NCI-H2081 treated with DMSO at 0.1 percent for 48 hours (cell line): ENCODE data around the gene TRMT10C.
"Not testable (repeated sequence)": the region's sequence is repeated elsewhere in the genome, so short reads cannot be mapped to it uniquely, and the experiment has no call there.

Source experiments
- DNase-seq: peaks from one replicate; lab custom pipeline; 2025; lab: John Stamatoyannopoulos, UW

TRMT10C gene

GRCh38 chr3:101561630-101562328, at the start of gene TRMT10C:
Gene TRMT10C (plus strand): TSS chr3:101561868. CDS start chr3:101564782, 2,914 bp downstream.
- DNase-seq = peak; percentile 68

- no peak for DNase-seq
Observed at GRCh38 chr3:101512396-101512645, 49.3 kb upstream of the TRMT10C start.

DNA sequence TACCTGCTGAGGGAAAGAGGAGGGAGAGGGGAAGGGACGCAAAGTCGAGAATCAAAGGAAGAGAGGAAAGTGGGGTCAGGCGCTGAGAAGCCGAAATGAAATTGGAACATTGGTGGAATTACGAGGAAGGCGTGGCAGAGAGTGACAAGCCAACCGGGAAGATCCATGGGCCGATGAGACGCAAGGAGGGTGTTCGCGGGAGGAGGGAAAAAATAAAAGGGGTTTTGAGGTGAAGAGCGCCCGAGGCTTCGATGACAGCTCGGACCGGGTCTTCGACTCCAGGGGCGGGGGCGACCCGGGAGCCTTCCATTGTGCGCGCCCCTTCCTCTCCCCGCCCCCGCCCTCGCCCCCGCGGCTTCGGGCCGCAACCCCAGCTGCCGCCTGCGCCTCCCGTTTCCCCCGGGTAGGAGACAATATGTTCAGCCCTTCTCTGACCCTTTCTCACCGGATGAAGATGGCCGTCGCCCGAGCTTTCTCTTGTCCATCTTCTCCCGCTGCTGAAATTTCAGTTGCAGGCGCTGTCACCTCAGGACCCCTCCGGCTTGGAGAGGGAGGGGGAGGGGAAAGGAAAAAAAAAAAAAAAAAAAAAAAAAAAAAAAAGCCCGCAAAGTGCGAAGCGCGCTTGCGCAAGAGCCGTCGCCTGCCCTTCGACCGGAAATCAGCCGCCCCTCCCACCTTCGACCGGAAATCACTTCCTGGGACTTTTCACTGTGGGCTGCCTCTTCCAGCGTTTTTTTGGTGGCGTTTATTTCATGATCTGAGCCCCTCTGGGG, 48.8 kb upstream of the TRMT10C start, which contains the start of gene SENP7:
Gene SENP7 (minus strand): TSS at position 567 of the 773 bp plus-strand sequence. CDS start 82 bp downstream, at position 485.
- peak; percentile 59 for DNase-seq

- DNase-seq = no peak
Observed at GRCh38 chr3:101513419-101513986, 48.2 kb upstream of the TRMT10C start.

GRCh38 chr3:101518421-101518871, 43.2 kb upstream of the TRMT10C start:
- DNase-seq = no peak

- no peak for DNase-seq
Observed at GRCh38 chr3:101519685-101520365, 41.8 kb upstream of the TRMT10C start.

- DNase-seq = no peak
Observed at GRCh38 chr3:101521211-101521701, 40.4 kb upstream of the TRMT10C start.

GRCh38 chr3:101527441-101527840, 34.2 kb upstream of the TRMT10C start:
- no peak for DNase-seq

GRCh38 chr3:101527906-101528305, 33.8 kb upstream of the TRMT10C start:
- no peak for DNase-seq

GRCh38 chr3:101529816-101530685, 31.6 kb upstream of the TRMT10C start:
- DNase-seq = no peak

- no peak for DNase-seq
Observed at GRCh38 chr3:101530686-101531047, 31.0 kb upstream of the TRMT10C start.

DNA sequence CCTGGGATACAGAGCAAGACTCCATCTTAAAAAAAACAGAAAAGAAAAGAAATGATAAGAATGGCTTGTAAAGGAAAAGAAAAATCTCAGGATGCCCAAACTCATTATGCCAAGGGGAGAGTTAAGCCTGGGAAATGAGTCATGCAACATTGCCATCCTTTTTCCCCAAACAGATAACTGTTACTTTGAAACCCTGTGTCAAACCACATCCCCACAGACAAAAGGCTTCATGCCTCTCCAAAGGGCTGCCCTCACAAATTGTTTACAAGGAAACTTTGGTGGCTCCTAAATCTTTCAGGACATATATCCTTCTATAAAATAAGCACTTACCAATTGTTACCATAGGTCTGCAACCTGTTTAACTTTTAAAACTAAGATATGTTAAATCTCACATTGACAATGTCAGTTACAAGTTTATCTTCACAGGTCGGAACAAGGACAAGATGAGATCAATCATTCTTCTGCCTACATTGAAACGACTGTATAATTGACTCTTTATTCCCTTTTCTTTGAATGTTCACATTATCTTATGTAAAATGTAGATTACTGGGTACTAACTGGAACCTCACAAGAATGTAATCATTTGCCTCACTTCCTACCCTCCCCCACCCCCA, 30.1 kb upstream of the TRMT10C start:
- DNase-seq = no peak

DNA sequence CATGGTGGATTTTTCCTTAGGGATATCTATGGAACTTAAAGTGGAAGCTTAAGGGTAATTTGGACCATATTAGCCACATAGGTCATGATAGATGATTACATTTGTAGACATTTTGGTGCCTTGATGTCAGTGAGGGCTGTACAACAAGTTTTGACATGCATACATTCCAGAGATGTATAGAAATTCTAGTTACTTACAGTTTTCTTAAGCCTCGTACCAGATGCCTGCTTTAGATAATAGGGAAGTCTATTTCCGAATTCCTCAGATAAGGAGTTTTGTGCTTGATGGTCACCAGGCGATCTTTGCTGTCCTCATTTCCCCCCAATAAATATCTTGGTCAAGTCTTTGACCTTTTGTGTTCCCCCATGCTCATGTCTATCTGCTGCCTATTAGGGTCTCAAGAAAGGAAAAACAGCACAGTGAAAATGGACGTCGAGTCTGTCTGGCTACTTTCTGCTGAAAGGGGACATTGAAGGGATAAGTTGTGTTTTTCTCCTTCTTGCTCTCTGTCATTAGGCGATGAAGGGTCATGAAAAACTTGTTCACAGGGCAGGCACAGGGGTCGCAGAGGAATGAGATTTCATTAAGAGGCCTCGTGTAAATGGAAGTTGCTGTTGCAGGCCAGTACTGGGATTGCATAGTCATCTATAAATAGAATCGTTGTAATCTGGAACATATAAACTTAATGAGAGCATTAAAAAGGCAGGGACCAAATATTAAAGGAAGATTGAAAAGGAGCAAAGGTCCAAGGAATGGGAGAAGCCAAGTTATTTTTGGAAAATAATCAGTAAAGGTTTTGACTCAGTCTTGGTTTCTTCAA, 28.7 kb upstream of the TRMT10C start:
- DNase-seq = no peak

- DNase-seq = no peak
Observed at GRCh38 chr3:101533603-101533968, 28.1 kb upstream of the TRMT10C start.

DNA sequence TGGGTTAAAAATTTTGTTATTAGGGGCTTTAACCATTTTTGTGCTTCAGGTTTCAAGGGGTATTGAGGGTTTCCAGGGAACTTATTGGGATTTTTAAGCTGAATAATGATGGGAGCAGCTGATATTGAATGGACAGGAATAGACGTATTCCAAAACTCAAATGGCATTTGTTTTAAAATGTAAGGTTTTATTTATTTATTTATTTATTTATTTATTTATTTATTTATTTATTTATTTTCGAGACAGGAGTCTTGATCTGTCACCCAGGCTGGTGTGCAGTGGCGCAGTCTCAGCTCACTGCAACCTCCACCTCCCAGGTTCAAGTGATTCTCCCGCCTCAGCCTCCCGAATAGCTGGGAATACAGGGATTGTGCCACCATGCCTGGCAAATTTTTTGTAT, 26.4 kb upstream of the TRMT10C start:
- no peak for DNase-seq

GRCh38 chr3:101536266-101536665, 25.4 kb upstream of the TRMT10C start:
- no peak for DNase-seq

- DNase-seq = not testable (repeated sequence)
Observed at GRCh38 chr3:101536955-101537354, 24.7 kb upstream of the TRMT10C start.

GRCh38 chr3:101542957-101543356, 18.7 kb upstream of the TRMT10C start:
- DNase-seq = no peak

DNA sequence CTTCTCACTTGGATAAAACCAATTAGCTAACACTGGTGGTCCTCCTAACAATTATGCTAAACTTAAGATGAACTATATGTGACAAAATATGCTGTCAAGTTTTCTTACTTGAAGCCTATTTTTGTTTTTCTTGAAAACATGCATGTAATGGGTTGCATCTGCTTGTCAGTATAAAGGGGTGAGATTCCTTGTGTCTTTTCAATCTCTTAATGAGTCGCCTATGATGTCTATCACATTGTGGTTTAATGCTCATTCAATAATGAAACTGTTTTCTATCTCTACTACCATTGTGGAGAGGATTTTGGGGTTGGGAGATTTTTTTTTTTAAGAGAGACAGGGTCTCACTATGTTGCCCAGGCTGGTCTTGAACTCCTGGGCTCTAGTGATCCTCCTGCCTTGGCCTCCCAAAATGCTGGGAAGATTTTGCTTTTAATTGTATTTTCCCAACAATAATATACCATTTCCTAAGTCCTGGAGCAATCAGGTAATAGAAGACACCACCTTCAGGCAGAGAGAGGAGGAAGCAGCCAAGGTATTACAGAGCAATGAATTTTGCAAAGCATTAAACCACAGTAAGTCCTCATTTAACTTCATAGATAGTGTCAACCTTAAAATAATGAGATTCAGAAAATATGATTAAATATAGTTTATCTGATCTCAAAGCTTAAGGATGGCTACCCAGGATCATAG, 17.4 kb upstream of the TRMT10C start:
- no peak for DNase-seq
